ENCODE results near the gene TRH.
"Not testable (repeated sequence)": the region's sequence is repeated elsewhere in the genome, so short reads cannot be mapped to it uniquely, and the experiment has no call there.

The TRH gene

DNA sequence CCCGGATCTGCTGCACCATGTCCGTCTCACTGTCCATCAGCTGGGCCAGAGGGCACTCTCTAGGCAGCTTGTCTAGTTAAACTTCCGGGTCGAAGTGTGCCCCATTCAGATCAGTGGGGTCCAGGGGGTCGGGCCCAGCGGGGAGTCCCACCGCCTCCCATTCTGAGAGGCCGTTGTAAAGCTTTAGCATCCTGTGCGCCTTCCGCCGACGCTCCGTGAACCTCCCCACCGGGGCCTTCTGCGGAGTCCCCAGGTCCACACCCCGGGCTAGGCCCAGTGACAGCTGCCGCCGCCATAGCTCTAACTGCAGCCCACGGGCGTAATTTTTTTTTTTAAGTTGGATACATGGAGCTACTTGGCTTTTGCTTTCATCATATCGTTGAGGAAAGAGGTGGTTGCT, 38.7 kb downstream of the TRH start:
- not testable (repeated sequence) for DNase-seq

DNA sequence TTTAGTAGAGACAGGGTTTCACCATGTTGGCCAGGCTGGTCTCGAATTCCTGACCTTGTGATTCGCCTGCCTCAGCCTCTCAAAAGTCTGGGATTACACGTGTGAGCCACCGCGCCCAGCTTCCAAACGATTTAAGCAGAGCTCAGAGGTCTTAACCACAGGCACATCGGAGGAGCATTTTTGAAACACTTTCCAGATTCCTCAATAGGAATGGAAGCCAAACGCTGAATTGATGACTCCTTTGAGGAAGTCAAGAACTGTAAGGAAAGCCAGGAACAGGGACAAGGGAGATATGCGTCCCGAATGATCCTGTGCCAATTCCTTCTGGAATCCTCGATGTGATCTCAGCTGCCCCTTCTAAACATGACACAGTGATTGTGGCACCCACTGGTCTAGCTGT, 40.0 kb downstream of the TRH start:
- no peak for DNase-seq

DNA sequence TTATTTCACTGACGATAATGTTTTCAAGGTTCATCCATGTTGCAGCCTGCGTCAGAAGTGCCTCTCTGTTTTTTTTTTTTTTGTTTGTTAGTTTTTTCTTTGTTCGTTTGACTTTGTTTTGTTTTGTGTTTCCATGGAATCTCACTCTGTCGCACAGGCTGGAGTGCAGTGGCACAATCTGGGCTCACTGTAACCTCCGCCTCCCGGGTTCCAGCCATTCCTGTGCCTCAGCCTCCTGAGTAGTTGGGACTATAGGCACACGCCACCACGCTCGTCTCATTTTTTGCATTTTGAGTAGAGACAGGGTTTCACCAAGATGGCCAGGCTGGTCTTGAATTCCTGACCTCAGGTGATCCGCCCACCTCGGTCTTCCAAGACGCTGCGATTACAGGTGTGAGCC, 43.1 kb downstream of the TRH start:
- DNase-seq, result not testable (repeated sequence)

DNA sequence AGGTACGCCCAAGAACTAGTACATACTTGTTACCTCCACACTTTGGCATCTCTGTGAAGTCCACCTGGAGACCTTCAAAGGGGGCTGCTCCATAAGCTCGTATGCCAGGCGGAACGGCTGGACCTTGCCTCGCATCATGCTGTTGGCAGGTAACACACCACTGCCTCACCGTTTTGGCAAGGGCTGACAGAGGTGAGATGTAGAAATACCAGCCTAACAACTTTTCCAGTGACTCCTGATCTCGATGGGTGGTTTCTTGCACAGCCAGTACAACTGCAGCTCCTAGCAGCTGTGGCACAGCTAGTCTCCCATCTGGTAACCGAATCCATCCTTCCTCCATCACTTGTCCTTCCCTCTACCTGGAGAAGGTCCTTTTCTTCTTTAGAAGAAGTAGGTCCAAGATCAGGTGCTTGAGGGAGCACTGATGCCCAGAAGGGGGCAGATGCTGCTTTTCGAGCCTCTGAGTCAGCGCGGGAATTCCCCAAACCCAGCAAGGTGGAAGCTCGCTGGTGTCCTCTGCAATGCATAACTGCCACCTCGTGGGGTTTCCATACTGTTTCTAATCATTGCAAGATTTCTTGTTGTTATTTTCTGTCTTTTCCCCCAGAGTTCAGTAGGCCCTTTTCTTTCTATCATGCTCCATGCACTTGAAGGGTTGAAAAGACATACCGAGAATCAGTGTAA, 51.8 kb downstream of the TRH start:
- not testable (repeated sequence) for DNase-seq

DNA sequence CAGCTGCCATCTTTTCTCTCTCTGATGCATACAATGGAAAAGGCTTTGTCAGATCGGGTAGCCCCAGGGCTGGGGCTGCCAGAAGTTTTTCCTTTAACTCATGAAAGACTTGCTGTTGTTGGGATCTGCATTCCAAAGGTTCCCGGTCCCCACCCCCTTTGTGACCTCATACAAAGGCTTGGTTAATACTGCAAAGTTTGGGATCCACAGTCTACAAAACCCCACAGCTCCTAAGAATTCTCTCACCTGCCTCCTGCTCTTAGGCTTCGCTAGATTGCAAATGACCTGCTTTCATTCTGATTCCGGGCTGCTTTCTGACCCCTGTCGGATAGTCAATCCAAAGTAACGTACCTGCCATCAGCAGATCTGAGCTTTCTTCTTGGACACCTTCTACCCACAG, 52.9 kb downstream of the TRH start:
- not testable (repeated sequence) for DNase-seq
